Measurements from ENCODE around the gene NOS1AP. TPM values are rescaled to one million over a fixed set of nuclear protein-coding genes. Genes with fewer than 3 reads are reported as not detected.

The NOS1AP gene
- total RNA-seq, 2 experiments from 2014 or later = not detected

DNA sequence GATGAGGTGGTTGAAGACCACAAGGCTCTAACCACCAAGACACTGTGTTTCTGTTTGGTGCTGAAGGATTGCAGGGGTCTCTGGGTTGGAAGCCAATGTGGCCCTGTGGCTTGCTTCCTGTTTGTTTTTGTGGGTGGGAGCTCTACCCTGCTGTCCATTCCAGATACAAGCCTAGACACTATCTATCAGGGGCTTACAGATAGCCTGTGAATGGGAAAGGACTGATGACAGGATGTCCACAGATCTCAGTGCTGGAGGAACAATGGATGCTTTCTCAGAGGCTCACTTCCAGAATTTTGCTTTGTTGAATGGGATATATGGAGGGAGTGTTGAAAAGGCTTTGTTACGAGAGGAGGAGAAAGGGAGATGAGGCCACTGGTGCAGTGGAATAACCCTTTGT, 69.7 kb downstream of the NOS1AP start:
- Histone ChIP-seq H3K4me2 (ENCODE audit: low read length) (no peak overlapping the region), H3K79me2 (ENCODE audit: insufficient read depth, low read depth, low read length) (no peaks in the 10 kb centered on the region), H2AFZ (ENCODE audit: low read length) (no peak overlapping the region), H3K27ac (ENCODE audit: low read depth, low read length, poor library complexity, severe bottlenecking) (no peak overlapping the region), H3K9me3 (ENCODE audit: low read length) (no peaks in the 10 kb centered on the region), H4K20me1 (ENCODE audit: insufficient read depth, low read length) (no peaks in the 10 kb centered on the region), H3K4me1 (ENCODE audit: insufficient read depth, low read length, poor library complexity, severe bottlenecking) (no peaks in the 10 kb centered on the region), H3K4me3 (ENCODE audit: low read depth, low read length, poor library complexity, severe bottlenecking) (no peak overlapping the region), H3K9me2 (ENCODE audit: insufficient read depth, low read length) (no peaks in the 10 kb centered on the region), H3K36me3 (ENCODE audit: insufficient read depth, low read length) (no peaks in the 10 kb centered on the region)
- CTCF ChIA-PET (ENCODE audit: unreplicated experiment) = no interaction called here
- TF ChIP-seq EZH2phosphoT487 (IDR thresholded peaks at IDR 0.05; ENCODE audit: borderline replicate concordance, low read depth, low read length) = no peak
- TF ChIP-seq, protein P1, sequence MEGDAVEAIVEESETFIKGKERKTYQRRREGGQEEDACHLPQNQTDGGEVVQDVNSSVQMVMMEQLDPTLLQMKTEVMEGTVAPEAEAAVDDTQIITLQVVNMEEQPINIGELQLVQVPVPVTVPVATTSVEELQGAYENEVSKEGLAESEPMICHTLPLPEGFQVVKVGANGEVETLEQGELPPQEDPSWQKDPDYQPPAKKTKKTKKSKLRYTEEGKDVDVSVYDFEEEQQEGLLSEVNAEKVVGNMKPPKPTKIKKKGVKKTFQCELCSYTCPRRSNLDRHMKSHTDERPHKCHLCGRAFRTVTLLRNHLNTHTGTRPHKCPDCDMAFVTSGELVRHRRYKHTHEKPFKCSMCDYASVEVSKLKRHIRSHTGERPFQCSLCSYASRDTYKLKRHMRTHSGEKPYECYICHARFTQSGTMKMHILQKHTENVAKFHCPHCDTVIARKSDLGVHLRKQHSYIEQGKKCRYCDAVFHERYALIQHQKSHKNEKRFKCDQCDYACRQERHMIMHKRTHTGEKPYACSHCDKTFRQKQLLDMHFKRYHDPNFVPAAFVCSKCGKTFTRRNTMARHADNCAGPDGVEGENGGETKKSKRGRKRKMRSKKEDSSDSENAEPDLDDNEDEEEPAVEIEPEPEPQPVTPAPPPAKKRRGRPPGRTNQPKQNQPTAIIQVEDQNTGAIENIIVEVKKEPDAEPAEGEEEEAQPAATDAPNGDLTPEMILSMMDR (conservative IDR thresholded peaks at IDR 0.05; ENCODE audit: low read length) = no peak
- DNase-seq (ENCODE audit: low spot score) = no peak
- intact Hi-C loops (cut with micrococcal nuclease; ENCODE audit: unreplicated experiment) = no loop called here
- POLR2A ChIA-PET = no interaction called here
- BruUV-seq (replicated peaks) = no TSS peak

DNA sequence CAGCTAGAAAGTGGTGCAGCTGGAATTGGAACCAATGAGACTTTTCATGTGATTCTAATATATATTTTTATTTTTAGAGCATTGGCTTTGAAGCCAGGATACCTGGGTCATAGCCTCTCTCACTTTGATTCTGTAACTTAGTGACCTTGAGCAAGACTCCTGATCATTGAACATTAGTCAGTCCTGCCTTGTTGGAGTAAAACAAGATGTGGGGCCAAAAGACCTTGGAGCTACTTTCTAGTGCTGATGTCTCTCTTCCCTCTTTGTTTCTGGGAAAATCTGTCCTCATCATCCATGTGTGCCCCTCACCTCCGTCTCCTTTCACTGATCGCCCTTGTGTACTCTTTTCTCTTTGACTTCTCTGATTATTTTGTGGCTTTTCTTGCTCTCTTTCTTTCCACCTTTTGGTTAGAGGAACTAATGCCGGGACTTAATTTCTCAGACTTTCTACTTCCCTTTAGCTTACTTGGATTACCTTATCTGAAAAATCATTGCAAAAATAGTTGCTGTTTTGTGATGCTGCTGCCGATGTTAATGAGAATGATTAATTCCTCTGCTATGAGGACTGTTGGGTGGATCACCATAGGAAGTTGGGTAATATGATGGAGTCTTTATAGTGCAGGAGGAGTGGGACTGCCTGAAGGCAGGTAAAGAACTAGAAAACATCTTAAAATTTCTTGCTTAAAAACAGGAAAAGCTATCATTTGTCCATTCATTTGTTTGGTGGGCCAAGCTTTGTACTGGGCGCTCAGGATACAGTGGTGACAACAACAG, 72.0 kb downstream of the NOS1AP start:
- Histone ChIP-seq H4K20me1 (ENCODE audit: insufficient read depth, low read length) (no peaks in the 10 kb centered on the region), H3K79me2 (ENCODE audit: insufficient read depth, low read depth, low read length) (no peaks in the 10 kb centered on the region), H3K9me2 (ENCODE audit: insufficient read depth, low read length) (no peaks in the 10 kb centered on the region), H3K9me3 (ENCODE audit: low read length) (no peaks in the 10 kb centered on the region), H3K4me3 (ENCODE audit: low read depth, low read length, poor library complexity, severe bottlenecking) (no peak overlapping the region), H3K36me3 (ENCODE audit: insufficient read depth, low read length) (no peaks in the 10 kb centered on the region), H2AFZ (ENCODE audit: low read length) (no peak overlapping the region), H3K27ac (ENCODE audit: low read depth, low read length, poor library complexity, severe bottlenecking) (no peak overlapping the region), H3K4me2 (ENCODE audit: low read length) (no peak overlapping the region), H3K4me1 (ENCODE audit: insufficient read depth, low read length, poor library complexity, severe bottlenecking) (no peaks in the 10 kb centered on the region)
- BruUV-seq (replicated peaks) = no TSS peak
- intact Hi-C loops (cut with micrococcal nuclease; ENCODE audit: unreplicated experiment) = no loop called here
- POLR2A ChIA-PET = no interaction called here
- CTCF ChIA-PET (ENCODE audit: unreplicated experiment) = no interaction called here
- no peak for TF ChIP-seq EZH2phosphoT487 (IDR thresholded peaks at IDR 0.05; ENCODE audit: borderline replicate concordance, low read depth, low read length)
- TF ChIP-seq, protein P1 (conservative IDR thresholded peaks at IDR 0.05; ENCODE audit: low read length) = no peak
- DNase-seq (ENCODE audit: low spot score) = no peak

DNA sequence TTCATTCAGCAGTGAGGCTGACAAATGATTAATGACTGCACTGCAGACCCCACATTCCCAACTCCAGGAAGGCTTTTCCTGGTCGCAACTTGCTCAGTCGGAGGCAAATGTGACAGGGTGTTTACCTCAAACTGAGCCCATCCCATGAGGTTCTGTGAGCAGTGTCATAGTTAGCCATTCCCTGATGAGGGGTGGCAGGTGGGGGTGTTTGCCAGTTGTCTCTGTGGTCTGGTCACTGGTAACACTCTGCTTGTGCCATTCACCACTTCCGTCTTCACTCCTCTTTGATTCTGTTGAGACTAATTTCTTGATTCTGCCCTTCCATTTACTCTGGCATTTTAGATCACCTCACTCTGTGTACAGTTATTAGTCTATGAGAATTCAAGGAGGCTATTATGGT, 73.5 kb downstream of the NOS1AP start:
- no peaks in the 10 kb centered on the region for H4K20me1 ChIP-seq (ENCODE audit: insufficient read depth, low read length)
- POLR2A ChIA-PET = interaction anchor here (0.6 kb wide), 1 partner anchor 749 kb away, joined by 3 read pairs; no protein-coding TSS in a partner anchor

More for the DNA sequence above, 73.5 kb downstream of the NOS1AP start:
- H3K36me3 ChIP-seq (ENCODE audit: insufficient read depth, low read length) = no peaks in the 10 kb centered on the region
- no peak for DNase-seq (ENCODE audit: low spot score)
- no TSS peak for BruUV-seq (replicated peaks)
- no peaks in the 10 kb centered on the region for H3K4me1 ChIP-seq (ENCODE audit: insufficient read depth, low read length, poor library complexity, severe bottlenecking)
- no peak for TF ChIP-seq EZH2phosphoT487 (IDR thresholded peaks at IDR 0.05; ENCODE audit: borderline replicate concordance, low read depth, low read length)
- TF ChIP-seq, protein P1 (conservative IDR thresholded peaks at IDR 0.05; ENCODE audit: low read length) = no peak
- H3K9me3 ChIP-seq (ENCODE audit: low read length) = no peaks in the 10 kb centered on the region
- intact Hi-C loops (cut with micrococcal nuclease; ENCODE audit: unreplicated experiment) = no loop called here
- CTCF ChIA-PET (ENCODE audit: unreplicated experiment) = no interaction called here
- H3K27ac ChIP-seq (ENCODE audit: low read depth, low read length, poor library complexity, severe bottlenecking) = no peak overlapping the region
- no peak overlapping the region for H3K4me3 ChIP-seq (ENCODE audit: low read depth, low read length, poor library complexity, severe bottlenecking)
- H2AFZ ChIP-seq (ENCODE audit: low read length) = no peak overlapping the region
- no peak overlapping the region for H3K4me2 ChIP-seq (ENCODE audit: low read length)
- H3K79me2 ChIP-seq (ENCODE audit: insufficient read depth, low read depth, low read length) = no peaks in the 10 kb centered on the region
- H3K9me2 ChIP-seq (ENCODE audit: insufficient read depth, low read length) = no peaks in the 10 kb centered on the region

All from OCI-LY7 (cell line).